Breast epithelium (tissue), 4 donors: Measurements from ENCODE around the gene TMPRSS6. TPM values are rescaled to one million over a fixed set of nuclear protein-coding genes. Genes with fewer than 3 reads are reported as not detected.

Source experiments
- DNase-seq, 2 donors: peaks; one replicate each; pipeline ENCODE4 v3.0.0-alpha.2; 2019; ENCODE audit warnings: low spot score in 2 of 2
- H3K27ac ChIP-seq, 2 donors: fragments of 200-600 bp; sonication (generic) in 1 of 2; one replicate each; pipeline ENCODE4 v1.5.1; 2016 to 2019; ENCODE audit warnings: mild to moderate bottlenecking in 1 of 2
- H3K27me3 ChIP-seq, 2 donors: fragments of 200-600 bp; sonication (generic) in 1 of 2; one replicate each; pipeline versions ENCODE4 v1.5.1 to v1.6.0; 2017 to 2019; ENCODE audit warnings: control low read depth in 1 of 2, mild to moderate bottlenecking in 1 of 2
- H3K36me3 ChIP-seq: fragments of 200-600 bp; one replicate; pipeline ENCODE4 v1.5.1; 2019
- H3K4me1 ChIP-seq, 2 donors: fragments of 200-600 bp; sonication (generic); one replicate each; pipeline ENCODE4 v1.5.1; 2016 to 2019; ENCODE audit warnings: control low read depth in 1 of 2
- H3K4me3 ChIP-seq, 3 donors: fragments of 200-600 bp; sonication (generic); 1 replicate in 2 of 3; 2 replicates in 1 of 3; pipeline ENCODE4 v1.5.1; 2016 to 2019; ENCODE audit warnings: mild to moderate bottlenecking in 3 of 3, moderate library complexity in 2 of 3
- H3K9me3 ChIP-seq, 2 donors: fragments of 200-600 bp; sonication (generic) in 1 of 2; one replicate each; pipeline ENCODE4 v1.5.1; 2016 to 2019; ENCODE audit warnings: control low read depth in 1 of 2
- POLR2A ChIP-seq: fragments of 450-650 bp; IDR thresholded peaks from one replicate; pipeline ENCODE4 v1.6.1; 2016; ENCODE audit warnings: antibody characterized with exemption, mild to moderate bottlenecking, moderate library complexity
- POLR2AphosphoS5 ChIP-seq, 3 donors: sonication (generic); formaldehyde crosslinking; IDR thresholded peaks; one replicate each; pipeline ENCODE4 v1.6.1; 2017; ENCODE audit warnings: antibody characterized with exemption in 3 of 3
- intact Hi-C: fragments of 100-400 bp; cut with DNase I; formaldehyde crosslinking; loops from one replicate; pipeline ENCODE4 v1.15.1; 2023; ENCODE audit warnings: low total_unique reads
- total RNA-seq, 3 donors: library from RNA; depleted of rRNA; stranded (reverse); fragments of >200 nt; gene quantifications; one replicate each; pipeline ENCODE4 v1.1.0, GENCODE V29; 2016
- TF ChIP-seq, protein P1 (sequence below), 3 donors: fragments of 450-650 bp; IDR thresholded peaks; one replicate each; pipeline ENCODE4 v1.5.1; 2016 to 2017; ENCODE audit warnings: antibody characterized with exemption in 3 of 3, mild to moderate bottlenecking in 3 of 3, moderate library complexity in 3 of 3

The TMPRSS6 gene
- total RNA-seq, 3 donors from 2014 or later, result 0.88 TPM; not detected in 2

DNA sequence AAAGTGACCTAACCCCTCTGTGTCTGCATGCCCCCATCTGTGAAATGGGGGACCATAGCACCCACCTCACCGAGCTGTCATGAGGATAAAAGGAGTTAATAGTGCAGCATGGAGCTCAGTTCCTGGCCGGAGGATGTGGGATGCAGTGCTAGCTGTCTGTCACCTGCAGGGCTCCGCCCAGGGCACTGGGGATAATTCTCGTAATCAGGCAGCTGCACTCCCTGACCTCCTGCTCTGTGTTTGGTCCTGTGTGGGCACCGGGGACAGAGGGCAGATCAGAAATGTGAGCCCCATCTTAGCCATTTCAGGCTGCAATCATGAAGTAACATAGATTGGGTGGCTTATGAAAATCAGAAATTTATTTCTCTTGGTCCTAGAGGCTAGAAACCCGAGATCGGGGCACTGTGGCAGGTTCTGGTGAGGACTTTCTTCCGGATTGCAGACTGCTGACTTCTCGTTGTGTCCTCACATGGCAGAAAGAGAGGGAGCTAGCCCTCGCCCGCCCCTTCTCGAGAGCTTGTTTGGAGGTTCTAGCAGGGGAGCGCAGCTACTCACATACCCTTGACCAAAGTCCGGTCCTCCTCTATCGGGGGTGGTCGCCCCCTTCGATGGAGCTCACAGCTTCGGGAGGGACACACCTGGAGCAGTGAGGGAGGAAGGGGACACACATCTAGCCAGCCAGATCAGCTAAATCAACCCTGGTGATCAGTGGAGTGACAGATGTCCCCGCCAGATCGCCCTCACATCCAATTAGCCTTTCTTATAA is 54.7 kb downstream of the TMPRSS6 start:
- Histone ChIP-seq H3K4me1 (no peaks in the 10 kb centered on the region), H3K27me3 (no peaks in the 10 kb centered on the region), H3K27ac (no peak overlapping the region), H3K9me3 (no peaks in the 10 kb centered on the region), H3K36me3 (no peaks in the 10 kb centered on the region), H3K4me3 (no peak overlapping the region)
- intact Hi-C loops, result no loop called here
- no peak for DNase-seq
- TF ChIP-seq POLR2A (no peak), POLR2AphosphoS5 (IDR thresholded peaks at IDR 0.05) (no peak)
- TF ChIP-seq, protein P1, sequence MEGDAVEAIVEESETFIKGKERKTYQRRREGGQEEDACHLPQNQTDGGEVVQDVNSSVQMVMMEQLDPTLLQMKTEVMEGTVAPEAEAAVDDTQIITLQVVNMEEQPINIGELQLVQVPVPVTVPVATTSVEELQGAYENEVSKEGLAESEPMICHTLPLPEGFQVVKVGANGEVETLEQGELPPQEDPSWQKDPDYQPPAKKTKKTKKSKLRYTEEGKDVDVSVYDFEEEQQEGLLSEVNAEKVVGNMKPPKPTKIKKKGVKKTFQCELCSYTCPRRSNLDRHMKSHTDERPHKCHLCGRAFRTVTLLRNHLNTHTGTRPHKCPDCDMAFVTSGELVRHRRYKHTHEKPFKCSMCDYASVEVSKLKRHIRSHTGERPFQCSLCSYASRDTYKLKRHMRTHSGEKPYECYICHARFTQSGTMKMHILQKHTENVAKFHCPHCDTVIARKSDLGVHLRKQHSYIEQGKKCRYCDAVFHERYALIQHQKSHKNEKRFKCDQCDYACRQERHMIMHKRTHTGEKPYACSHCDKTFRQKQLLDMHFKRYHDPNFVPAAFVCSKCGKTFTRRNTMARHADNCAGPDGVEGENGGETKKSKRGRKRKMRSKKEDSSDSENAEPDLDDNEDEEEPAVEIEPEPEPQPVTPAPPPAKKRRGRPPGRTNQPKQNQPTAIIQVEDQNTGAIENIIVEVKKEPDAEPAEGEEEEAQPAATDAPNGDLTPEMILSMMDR (IDR thresholded peaks at IDR 0.05), result no peak

DNA sequence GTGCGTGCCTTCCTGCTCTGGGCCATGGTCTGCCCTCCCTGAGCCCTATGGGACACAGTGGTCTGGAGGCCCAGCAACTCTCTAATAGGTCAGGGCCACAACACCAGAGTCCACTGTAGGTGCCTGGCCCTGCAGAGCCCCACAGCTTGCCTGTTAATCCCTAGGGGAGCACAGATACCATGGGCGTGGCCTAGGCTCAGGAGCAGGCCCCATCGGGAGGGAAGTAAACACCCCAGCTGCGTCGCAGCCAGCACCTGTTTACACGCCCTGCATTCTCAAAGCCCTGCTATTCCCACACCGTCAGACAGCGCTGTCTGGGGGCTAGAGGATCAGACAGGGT is 55.5 kb downstream of the TMPRSS6 start:
- Histone ChIP-seq H3K27ac (no peak overlapping the region), H3K4me3 (no peak overlapping the region), H3K4me1 (no peaks in the 10 kb centered on the region), H3K36me3 (no peaks in the 10 kb centered on the region), H3K27me3 (no peaks in the 10 kb centered on the region), H3K9me3 (no peaks in the 10 kb centered on the region)
- TF ChIP-seq POLR2A (no peak), POLR2AphosphoS5 (IDR thresholded peaks at IDR 0.05) (no peak)
- TF ChIP-seq, protein P1 (IDR thresholded peaks at IDR 0.05), result no peak
- DNase-seq, result no peak
- intact Hi-C loops, result no loop called here

DNA sequence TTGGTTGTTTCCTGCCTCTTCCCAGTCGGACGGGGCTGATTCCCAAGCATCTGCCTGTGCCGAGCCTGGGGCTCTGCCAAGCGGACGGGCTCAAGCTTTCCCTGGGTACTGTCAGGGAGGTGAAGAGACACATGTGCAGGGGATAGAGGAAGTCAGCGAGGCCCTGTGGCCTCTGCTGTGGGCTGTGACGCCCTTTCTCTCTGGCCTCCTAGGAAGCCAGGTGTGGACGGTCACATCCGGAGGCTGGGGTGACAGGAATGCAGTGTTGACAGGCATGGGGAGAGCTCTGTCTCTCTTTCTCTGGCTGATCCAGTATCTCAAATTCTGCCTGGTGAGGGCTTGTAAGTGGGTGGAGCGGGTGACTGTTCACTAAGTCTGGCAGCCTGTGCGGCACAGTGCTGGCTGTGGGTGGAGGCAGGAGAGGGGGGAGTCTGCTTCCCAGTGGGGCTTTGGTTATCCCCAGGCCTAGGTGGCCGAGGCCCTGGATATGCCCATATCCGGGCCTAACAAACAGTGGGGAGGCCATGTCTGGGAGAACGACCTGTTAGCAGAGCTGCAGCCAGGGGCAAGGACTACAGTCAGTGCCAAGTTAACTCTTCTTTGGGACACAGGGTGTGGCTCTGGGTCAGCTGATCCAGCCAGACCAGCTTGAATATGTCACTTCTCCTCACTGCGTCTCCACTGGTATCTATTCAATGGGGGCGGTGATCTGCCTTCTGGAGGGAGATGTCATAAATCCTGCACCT is 56.0 kb downstream of the TMPRSS6 start:
- Histone ChIP-seq H3K4me1 (no peaks in the 10 kb centered on the region), H3K27ac (no peak overlapping the region), H3K4me3 (no peak overlapping the region), H3K36me3 (no peaks in the 10 kb centered on the region), H3K27me3 (no peaks in the 10 kb centered on the region), H3K9me3 (no peaks in the 10 kb centered on the region)
- intact Hi-C loops, result no loop called here
- TF ChIP-seq POLR2AphosphoS5 (IDR thresholded peaks at IDR 0.05) (no peak), POLR2A (no peak)
- TF ChIP-seq, protein P1 (IDR thresholded peaks at IDR 0.05), result no peak
- no peak for DNase-seq

DNA sequence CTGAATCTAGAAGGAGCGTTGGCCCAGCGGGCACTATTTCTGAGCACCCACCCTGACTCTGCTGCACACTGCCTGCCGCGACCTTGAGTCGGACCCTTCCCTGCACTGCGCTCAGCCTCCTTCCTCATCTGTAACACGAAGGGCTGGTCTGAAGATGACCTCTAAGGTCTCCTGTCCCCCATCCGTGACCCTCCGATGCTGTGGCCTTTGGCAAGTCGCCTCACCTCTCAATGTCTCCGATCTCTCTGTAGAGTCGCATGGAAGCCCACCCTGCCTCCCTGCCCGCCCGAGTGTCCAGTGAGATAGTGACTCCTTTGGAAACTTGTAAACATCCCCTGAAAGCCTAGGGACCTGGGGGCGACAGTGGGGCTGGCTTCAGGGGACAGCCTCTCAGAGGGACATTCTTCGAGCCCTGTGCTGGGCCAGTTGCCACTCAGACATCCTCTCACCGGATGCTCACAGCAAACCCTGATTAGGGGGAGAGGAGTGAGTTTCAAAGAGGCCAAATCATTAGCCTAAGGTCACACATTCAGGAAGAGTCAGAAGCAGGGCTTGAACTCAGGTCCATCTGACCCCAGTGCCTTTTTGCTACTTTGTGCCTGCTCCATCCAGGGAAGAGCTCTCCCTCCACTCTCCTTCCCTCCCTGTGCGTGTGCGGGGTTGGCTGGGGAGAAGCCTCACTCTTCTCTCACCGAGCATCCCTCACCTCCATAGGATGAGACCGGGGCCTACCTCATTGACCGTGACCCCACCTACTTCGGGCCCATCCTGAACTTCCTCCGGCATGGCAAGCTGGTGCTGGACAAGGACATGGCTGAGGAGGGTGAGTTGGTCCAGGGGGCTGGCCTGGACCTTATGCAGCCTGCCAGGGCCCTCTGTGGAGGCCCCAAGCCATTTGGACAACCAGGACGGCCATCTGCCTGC is 56.9 kb downstream of the TMPRSS6 start:
- Histone ChIP-seq H3K27ac (no peak overlapping the region), H3K27me3 (no peaks in the 10 kb centered on the region), H3K4me3 (peak overlapping the region; percentile 66 to 94 (median 69)), H3K9me3 (no peaks in the 10 kb centered on the region), H3K4me1 (no peaks in the 10 kb centered on the region), H3K36me3 (no peaks in the 10 kb centered on the region)
- TF ChIP-seq POLR2AphosphoS5 (IDR thresholded peaks at IDR 0.05) (no peak), POLR2A (no peak)
- TF ChIP-seq, protein P1 (IDR thresholded peaks at IDR 0.05), result no peak
- no peak for DNase-seq
- intact Hi-C loops, result no loop called here
